ENCODE data around the gene PAFAH1B2.

Gene PAFAH1B2

DNA sequence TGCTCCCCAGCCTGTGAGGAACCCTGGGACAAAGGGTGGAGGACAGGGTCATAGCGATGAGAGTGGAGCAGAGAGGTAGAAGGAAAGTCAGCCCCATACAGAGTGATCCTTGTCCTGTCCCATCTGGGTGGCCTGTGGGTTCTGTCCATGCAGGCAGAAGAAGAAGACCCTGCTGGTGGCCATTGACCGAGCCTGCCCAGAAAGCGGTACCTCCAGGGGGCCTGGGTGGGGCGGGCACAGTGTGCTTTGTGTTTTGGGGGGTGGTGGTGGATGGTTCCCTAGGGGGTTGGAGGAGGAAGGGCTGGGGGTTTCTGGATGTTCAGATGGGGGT, 42.3 kb downstream of the PAFAH1B2 start:
- in situ Hi-C loops (cut with HindIII; ENCODE audit: low sequenced_read_pairs) = no loop called here

DNA sequence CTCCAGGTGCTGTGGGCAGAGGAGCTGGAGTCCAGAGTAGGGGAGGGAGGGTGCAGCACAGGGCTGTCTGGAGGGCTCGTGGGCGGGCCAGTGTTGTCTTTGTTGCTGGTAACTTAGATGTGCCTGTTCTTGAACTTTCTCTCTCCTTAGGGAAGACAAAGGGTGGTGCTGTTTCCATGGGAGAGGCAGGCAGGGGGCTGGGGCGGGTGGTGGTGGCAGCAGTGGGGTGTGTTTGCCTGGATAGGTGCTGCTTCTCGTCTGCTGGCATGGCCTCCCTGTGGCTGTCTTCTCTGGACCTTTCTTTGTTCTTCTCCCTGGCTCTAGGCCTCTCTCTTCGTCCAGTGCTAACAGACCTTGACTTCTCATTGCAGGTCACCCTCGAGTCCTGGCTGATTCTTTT, 42.9 kb downstream of the PAFAH1B2 start:
- in situ Hi-C loops (cut with HindIII; ENCODE audit: low sequenced_read_pairs) = no loop called here

DNA sequence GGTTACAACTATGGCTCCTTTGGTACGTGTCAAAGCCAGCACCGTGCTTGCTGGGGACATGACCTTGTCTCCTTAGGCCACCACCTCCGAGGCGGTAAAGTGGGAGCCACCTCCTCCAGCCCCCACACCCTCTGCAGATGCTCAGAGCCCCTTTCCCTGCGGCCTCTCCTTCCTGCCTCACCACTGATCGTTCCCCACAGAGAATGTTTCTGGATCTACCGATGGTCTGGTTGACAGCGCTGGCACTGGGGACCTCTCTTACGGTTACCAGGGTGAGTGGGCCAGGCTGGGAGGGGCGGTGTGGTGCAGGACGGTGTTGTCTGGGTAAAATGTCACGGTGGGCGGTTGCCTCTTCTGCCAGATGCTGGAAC, 43.3 kb downstream of the PAFAH1B2 start:
- in situ Hi-C loops (cut with HindIII; ENCODE audit: low sequenced_read_pairs) = no loop called here

DNA sequence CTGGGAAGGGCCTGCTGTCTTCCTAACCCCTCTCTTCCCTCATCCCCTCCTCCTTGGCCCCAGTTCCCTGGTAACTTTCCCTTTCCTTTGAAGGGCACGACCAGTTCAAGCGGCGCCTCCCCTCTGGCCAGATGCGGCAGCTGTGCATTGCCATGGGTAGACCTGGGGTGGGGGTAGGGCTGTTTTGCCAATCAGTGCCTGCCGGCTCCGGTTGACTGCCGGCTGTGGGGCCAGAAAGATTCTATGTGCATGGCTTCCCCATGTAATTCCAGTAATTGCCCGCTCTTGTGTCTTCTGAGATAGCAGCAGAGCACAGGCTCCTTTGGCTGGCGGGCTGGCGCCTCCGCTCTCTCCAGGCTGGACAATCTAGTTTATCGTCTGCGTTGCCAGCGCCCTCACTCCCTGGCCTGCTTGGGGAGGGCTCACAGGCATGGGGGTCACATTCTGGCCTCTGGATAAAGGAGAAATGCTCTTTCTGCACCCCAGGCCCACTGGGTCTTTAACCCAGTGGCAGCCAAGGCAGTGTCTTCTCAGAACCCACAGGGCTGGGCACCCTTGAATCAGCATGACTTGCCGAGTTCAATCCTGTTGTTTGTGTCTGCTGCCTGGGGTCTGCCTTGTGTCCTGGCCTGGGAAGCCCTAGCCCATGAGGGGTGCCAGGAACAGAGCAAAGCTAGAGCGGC, 43.9 kb downstream of the PAFAH1B2 start:
- in situ Hi-C loops (cut with HindIII; ENCODE audit: low sequenced_read_pairs) = no loop called here

DNA sequence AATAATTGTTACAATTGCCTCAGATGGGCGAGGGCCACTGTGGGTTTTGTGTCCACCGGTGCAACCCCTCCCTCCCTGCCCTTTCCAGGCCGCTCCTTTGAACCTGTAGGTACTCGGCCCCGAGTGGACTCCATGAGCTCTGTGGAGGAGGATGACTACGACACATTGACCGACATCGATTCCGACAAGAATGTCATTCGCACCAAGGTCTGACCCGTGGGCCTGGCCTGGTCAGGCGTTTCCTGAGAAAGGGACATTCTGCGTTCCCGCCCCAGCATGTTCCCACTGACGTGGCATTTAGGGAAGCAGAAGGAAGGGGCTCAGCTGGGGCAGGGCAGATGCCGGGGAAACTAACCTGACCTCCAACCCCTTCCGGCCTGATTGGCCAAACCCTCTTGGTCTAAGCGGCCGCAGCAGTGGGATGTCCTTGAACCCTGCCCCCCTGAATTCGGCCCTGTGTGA, 44.6 kb downstream of the PAFAH1B2 start:
- in situ Hi-C loops (cut with HindIII; ENCODE audit: low sequenced_read_pairs) = no loop called here

DNA sequence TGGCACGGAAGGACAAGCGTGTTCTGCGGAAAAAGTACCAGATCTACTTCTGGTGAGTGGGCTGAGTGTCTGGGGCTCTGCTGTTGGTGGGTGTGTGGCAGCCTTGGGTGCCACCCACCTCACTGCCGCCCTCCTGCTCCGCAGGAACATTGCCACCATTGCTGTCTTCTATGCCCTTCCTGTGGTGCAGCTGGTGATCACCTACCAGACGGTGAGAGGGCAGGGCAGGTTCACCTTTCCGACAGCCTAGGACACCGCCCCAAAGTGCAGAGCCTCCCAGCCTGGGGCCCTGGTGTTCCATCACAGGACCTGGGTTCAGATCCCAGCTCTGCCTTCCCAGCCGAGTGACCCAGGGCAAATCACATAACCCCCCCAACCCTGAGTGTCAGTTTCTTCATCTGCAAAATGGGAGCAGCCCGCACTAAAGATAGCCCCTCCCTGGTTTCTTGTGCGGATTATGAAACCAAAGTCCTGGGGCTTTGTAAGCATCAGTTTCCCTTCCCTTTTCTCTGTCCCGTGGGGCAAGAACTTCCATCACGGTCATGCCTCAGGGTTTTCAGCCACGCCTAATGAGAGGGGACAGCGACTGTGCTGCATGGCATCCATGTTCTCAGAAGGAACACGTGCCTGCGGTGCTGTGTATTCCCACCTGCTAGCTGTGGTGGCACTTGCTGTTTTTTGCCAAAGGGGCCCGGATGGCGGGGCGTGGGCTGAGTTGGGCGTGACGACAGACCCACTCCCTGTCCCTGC, 45.3 kb downstream of the PAFAH1B2 start:
- in situ Hi-C loops (cut with HindIII; ENCODE audit: low sequenced_read_pairs) = no loop called here

DNA sequence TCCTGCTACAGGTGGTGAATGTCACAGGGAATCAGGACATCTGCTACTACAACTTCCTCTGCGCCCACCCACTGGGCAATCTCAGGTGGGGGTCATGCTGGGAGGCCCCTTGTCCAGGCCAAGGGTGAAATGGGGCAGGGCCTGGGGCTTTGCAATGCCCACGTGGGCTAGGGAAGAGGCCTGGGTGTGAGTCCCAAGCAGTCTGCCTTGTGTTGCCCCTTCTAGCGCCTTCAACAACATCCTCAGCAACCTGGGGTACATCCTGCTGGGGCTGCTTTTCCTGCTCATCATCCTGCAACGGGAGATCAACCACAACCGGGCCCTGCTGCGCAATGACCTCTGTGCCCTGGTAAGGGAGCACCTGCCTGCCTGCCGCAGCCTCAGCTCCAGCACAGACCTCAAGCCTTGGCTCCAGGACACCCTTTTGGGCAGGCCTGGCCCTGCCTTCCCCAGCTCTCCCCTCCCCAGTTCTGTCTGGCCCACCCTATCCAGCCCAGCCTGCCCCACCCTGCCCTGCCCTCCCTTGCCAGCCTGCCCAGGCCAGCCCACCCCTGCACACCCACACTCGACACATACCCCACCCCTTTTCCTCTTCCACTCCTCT, 46.0 kb downstream of the PAFAH1B2 start:
- in situ Hi-C loops (cut with HindIII; ENCODE audit: low sequenced_read_pairs) = no loop called here

DNA sequence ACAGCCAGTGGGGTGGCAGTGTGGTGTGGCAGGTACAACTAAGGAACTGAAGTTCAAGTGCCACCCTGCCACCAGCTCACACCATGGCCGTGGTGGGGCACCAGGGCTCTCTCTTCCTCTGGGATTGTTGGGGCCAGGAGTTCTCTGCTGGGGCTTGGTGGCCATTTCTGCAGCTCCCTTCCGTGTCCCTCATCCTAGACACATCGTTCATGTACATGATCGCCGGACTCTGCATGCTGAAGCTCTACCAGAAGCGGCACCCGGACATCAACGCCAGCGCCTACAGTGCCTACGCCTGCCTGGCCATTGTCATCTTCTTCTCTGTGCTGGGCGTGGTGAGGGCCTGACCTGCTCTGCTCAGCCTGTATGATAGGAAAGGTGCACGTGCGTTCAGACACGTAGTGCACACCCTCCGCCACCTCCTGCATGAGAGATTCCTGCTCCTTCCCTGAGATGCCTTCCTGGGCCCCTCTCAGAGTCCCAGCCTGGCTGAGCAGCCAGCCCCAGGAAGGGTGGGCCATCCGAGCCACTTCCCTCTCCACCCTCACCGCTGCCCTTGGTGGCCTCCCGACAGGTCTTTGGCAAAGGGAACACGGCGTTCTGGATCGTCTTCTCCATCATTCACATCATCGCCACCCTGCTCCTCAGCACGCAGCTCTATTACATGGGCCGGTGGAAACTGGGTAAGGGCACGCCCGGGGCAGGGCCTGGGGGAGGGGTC, 47.8 kb downstream of the PAFAH1B2 start:
- in situ Hi-C loops (cut with HindIII; ENCODE audit: low sequenced_read_pairs) = no loop called here

DNA sequence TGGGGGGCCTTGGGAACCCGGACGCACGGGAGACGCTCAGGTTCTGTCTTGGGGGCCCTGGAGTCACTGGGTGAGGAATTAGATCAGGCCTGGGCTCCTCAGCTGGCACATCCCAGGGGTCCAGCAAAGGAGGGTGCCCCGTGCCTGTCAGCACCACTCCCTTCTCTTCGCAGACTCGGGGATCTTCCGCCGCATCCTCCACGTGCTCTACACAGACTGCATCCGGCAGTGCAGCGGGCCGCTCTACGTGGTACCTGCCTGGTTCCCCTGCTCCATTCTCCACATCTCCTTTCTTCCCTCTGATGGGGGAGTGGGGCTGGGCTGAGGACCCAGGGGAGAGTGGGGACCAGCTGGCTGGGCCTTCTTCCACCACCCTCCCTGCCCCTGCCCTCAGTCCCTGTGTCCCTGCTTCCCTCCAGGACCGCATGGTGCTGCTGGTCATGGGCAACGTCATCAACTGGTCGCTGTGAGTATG, 48.4 kb downstream of the PAFAH1B2 start:
- in situ Hi-C loops (cut with HindIII; ENCODE audit: low sequenced_read_pairs) = no loop called here

DNA sequence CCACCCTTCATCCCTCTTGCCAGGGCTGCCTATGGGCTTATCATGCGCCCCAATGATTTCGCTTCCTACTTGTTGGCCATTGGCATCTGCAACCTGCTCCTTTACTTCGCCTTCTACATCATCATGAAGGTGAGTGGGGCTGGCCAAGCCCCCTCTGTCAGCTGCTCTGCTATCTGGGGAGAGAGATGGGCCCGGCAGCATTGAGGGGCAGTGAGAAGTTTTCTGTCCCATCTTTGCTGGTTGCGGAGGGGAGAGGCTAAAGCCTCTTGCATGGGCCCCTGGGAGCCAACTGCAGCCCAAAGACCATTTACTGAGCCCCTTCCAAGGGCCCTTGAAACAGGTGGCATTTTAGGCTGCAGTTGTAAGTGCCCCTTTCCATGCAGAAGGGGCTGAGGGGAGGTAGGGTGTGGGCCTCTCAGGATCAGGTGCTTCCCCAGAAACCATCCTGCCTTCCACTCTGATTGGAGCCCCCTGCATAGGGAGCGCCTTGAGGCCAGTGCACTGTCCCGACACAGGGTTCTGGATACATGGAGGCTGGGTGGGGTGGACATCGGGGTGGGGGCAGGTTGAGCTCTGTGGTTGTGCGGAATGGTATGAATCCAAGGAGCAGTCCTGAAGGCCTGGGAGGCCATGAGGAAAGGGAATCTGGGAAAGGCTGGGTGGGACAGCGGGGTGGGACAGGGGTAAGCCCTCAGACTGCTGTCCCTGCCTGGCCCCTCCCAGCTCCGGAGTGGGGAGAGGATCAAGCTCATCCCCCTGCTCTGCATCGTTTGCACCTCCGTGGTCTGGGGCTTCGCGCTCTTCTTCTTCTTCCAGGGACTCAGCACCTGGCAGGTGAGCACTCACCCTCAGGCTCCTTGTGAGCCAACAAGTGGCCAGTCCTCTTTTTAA, 49.3 kb downstream of the PAFAH1B2 start:
- in situ Hi-C loops (cut with HindIII; ENCODE audit: low sequenced_read_pairs) = no loop called here

DNA sequence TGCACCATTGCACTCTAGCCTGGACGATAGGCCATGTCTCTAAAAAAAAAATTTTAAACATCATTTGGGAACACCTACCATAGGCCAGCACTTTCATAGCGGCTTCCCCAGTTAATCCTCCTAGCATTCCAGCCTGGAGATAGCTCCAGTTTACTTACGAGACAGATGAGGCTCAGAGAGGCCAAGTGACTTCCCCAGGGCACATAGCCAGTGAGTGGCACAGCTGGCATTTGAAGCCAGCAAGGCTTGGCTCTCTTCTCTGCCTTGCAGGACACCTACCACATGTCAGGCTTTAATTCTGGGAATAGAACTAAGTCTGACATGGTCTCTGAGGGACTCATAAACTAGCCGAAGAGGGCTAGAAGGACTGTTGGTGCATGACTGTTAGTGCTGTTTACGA, 50.2 kb downstream of the PAFAH1B2 start:
- in situ Hi-C loops (cut with HindIII; ENCODE audit: low sequenced_read_pairs) = no loop called here

DNA sequence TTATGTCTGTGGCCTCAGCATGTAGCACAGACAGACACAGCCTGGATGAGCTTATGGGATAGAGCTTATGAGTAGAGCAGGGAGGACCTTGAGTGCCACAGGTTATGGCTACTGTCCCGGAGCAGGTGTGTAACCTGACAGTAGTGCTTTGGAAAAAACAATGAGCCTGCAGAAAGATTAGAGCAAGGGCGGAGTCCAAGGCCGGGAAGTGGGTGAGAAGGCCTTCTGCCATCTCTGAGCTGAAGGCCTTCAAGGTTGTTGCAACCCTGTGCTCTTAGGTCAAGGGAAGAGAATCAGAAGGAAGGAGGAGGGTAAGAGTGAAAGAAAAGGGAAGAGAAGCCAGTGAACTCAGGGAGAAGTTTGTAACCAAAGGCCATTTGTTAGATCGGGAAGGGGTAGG, 51.2 kb downstream of the PAFAH1B2 start:
- in situ Hi-C loops (cut with HindIII; ENCODE audit: low sequenced_read_pairs) = no loop called here

DNA sequence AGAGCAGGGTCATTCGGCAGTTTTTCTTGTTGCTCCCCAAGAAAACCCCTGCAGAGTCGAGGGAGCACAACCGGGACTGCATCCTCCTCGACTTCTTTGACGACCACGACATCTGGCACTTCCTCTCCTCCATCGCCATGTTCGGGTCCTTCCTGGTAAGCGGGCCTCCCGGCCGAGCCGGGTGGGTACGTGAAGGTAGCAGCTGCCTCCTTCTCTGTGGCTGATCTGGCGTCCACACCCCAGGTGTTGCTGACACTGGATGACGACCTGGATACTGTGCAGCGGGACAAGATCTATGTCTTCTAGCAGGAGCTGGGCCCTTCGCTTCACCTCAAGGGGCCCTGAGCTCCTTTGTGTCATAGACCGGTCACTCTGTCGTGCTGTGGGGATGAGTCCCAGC, 51.7 kb downstream of the PAFAH1B2 start:
- in situ Hi-C loops (cut with HindIII; ENCODE audit: low sequenced_read_pairs) = no loop called here

DNA sequence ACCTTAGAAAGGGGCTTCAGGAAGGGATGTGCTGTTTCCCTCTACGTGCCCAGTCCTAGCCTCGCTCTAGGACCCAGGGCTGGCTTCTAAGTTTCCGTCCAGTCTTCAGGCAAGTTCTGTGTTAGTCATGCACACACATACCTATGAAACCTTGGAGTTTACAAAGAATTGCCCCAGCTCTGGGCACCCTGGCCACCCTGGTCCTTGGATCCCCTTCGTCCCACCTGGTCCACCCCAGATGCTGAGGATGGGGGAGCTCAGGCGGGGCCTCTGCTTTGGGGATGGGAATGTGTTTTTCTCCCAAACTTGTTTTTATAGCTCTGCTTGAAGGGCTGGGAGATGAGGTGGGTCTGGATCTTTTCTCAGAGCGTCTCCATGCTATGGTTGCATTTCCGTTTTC, 52.9 kb downstream of the PAFAH1B2 start:
- in situ Hi-C loops (cut with HindIII; ENCODE audit: low sequenced_read_pairs) = no loop called here

DNA sequence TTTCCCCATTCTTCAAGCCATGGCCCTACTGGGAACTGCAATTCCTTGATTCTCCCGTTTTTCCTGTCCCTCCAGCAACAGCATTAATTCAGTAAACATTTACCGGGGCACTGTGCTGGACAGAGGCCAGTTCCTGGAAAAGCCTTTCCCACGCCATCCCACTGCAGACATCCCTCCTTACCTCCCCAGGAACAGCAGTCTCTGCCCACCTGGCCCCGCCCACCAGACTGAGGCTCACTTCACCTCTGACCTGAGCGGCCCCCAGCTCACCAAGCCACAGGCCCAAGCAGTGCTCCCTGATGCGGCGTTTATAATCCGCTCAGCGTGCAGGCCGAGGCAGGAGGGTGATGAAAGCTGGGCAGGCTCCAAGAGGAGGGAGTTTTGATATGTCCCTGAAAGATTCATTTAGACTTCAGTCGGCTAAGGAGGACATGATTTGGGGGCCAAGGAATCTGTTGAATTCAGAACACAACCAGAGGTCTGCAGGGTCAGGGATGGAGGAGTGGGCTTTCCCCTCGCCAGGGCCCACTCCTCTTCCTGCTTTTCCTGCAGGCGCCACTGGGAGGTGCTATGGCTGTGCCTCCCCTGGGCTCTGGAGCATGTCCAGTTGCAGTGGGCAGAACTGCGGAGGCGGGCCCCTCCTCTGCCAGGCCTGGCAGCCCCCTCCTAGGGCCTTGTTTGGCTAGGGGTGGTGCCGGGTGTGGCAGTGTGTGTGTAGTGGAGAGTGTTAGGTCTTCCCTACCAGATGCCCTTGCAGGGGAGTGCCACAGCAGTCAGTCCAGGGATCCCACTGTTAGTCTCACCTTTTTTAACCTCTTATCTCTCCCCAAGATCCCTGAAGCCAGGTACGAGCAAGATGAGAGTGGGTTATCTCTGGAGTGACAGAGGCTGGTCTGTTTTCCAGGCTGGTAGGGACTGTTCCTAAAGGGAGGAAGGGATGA, 53.7 kb downstream of the PAFAH1B2 start:
- in situ Hi-C loops (cut with HindIII; ENCODE audit: low sequenced_read_pairs) = no loop called here

DNA sequence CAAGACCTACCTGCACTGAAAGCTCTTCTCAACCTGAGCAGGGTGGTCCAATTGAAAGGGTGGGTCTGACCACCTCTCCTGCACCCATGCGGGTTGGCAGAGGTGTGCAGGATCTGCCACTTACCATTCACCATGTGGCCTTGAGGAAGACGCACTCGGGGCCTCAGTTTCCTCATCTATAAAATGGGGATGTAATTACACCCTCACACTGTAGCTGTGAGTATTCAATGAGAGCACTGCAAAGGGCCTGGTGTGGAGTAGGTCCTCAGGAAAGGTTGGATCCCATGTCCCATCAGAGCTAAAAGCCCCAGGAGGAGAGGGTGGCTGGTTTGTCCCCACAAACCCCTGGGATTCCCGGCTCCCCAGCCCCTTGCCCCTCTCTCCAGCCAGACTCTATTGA, 54.5 kb downstream of the PAFAH1B2 start:
- in situ Hi-C loops (cut with HindIII; ENCODE audit: low sequenced_read_pairs) = no loop called here

DNA sequence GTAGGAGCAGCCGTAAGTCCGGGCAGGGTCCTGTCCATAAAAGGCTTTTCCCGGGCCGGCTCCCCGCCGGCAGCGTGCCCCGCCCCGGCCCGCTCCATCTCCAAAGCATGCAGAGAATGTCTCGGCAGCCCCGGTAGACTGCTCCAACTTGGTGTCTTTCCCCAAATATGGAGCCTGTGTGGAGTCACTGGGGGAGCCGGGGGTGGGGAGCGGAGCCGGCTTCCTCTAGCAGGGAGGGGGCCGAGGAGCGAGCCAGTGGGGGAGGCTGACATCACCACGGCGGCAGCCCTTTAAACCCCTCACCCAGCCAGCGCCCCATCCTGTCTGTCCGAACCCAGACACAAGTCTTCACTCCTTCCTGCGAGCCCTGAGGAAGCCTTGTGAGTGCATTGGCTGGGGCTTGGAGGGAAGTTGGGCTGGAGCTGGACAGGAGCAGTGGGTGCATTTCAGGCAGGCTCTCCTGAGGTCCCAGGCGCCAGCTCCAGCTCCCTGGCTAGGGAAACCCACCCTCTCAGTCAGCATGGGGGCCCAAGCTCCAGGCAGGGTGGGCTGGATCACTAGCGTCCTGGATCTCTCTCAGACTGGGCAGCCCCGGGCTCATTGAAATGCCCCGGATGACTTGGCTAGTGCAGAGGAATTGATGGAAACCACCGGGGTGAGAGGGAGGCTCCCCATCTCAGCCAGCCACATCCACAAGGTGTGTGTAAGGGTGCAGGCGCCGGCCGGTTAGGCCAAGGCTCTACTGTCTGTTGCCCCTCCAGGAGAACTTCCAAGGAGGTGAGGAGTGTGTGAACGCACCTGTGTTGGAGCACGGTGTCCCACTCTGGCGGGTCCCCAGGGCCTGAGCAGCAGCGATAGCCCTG, 55.2 kb downstream of the PAFAH1B2 start, which contains the start of gene TAGLN:
TAGLN (plus strand) TSS at position 318 of the 863 bp plus-strand sequence. CDS start 3,644 bp downstream, outside the sequence.
- in situ Hi-C loops (cut with HindIII; ENCODE audit: low sequenced_read_pairs) = no loop called here

Measured in endothelial cell of hepatic sinusoid (primary cell).